Renal cortex interstitium (tissue), 15 donors: ENCODE data around the gene FICD. TPM values are rescaled to one million over a fixed set of nuclear protein-coding genes. Genes with fewer than 3 reads are reported as not detected.
"Not testable (repeated sequence)": the region's sequence is repeated elsewhere in the genome, so short reads cannot be mapped to it uniquely, and the experiment has no call there.

Experiments
- DNase-seq, 11 donors: peaks; one replicate each; pipeline ENCODE4 v3.0.0-alpha.2; 2013; ENCODE audit warnings: low read depth in 9 of 11, low spot score in 4 of 11; ENCODE audit errors: extremely low read depth in 1 of 11
- long read RNA-seq, 16 experiments: transcript quantifications; one replicate each; lab custom pipeline, GENCODE V29; 2026
- polyA plus RNA-seq, 3 donors: library from polyadenylated mRNA; unstranded; fragments of 120-200 nt; gene quantifications; one replicate each; pipeline ENCODE4 v1.2.1, GENCODE V29; 2013; ENCODE audit not compliant: insufficient read length in 3 of 3

The FICD gene
- 1 to 10 TPM; 3.0 to 4.0 (median 3.7) TPM for polyA plus RNA-seq
- long read RNA-seq, donor 1, partial matches to known transcripts, result 7 of 8 reads
- long read RNA-seq, donor 1, other reads (novel, unspliced or antisense), result 0 of 8 reads
- long read RNA-seq, donor 2, partial matches to known transcripts, result 0 of 1 reads
- long read RNA-seq, donor 2, other reads (novel, unspliced or antisense), result 0 of 1 reads
- long read RNA-seq, donor 3, partial matches to known transcripts, result 0 of 1 reads
- long read RNA-seq, donor 3, other reads (novel, unspliced or antisense), result 0 of 1 reads
- long read RNA-seq, donor 4, result 0 reads
- long read RNA-seq, donor 5, result 0 reads
- long read RNA-seq, donor 6, partial matches to known transcripts, result 0 of 2 reads
- long read RNA-seq, donor 6, other reads (novel, unspliced or antisense), result 0 of 2 reads
- long read RNA-seq, donor 7, partial matches to known transcripts, result 0 of 1 reads
- long read RNA-seq, donor 7, other reads (novel, unspliced or antisense), result 0 of 1 reads
- long read RNA-seq, donor 8, partial matches to known transcripts, result 32 of 36 reads
- long read RNA-seq, donor 8, other reads (novel, unspliced or antisense), result 0 of 36 reads
- long read RNA-seq, donor 9, partial matches to known transcripts, result 6 of 7 reads
- long read RNA-seq, donor 9, other reads (novel, unspliced or antisense), result 0 of 7 reads
- long read RNA-seq, donor 10, partial matches to known transcripts, result 0 of 3 reads
- long read RNA-seq, donor 10, other reads (novel, unspliced or antisense), result 0 of 3 reads
- long read RNA-seq, donor 11, partial matches to known transcripts, result 0 of 1 reads
- long read RNA-seq, donor 11, other reads (novel, unspliced or antisense), result 0 of 1 reads
- long read RNA-seq, donor 12, result 0 reads
- long read RNA-seq, donor 13, result 0 reads
- long read RNA-seq, donor 14, partial matches to known transcripts, result 16 of 18 reads
- long read RNA-seq, donor 14, other reads (novel, unspliced or antisense), result 0 of 18 reads
- long read RNA-seq, donor 15, result 0 reads
- long read RNA-seq, donor 16, partial matches to known transcripts, result 33 of 44 reads
- long read RNA-seq, donor 16, other reads (novel, unspliced or antisense), result 7 of 44 reads

GRCh38 chr12:108514973-108515814 is at the start of gene FICD:
Gene FICD (plus strand): TSS chr12:108515277. CDS start chr12:108516973, 1,696 bp downstream.
- DNase-seq, result peak; percentile 91 to 99 (median 98)

GRCh38 chr12:108465417-108465816 is 49.7 kb upstream of the FICD start:
- DNase-seq, result no peak

- peak in 6 of 11 donors; percentile 44 to 67 (median 64) for DNase-seq
Observed at GRCh38 chr12:108468196-108468968, 46.7 kb upstream of the FICD start.

GRCh38 chr12:108473400-108474055 is 41.5 kb upstream of the FICD start:
- no peak for DNase-seq

- no peak for DNase-seq
Observed at GRCh38 chr12:108475396-108475795, 39.7 kb upstream of the FICD start.

GRCh38 chr12:108477055-108477880 is 37.8 kb upstream of the FICD start:
- DNase-seq, result no peak

- no peak for DNase-seq
Observed at GRCh38 chr12:108477881-108478259, 37.2 kb upstream of the FICD start.

- DNase-seq, result no peak
Observed at GRCh38 chr12:108478611-108479206, 36.4 kb upstream of the FICD start.

GRCh38 chr12:108479364-108480070 is 35.6 kb upstream of the FICD start:
- DNase-seq, result no peak

GRCh38 chr12:108482717-108483212 is 32.3 kb upstream of the FICD start:
- DNase-seq, result no peak

GRCh38 chr12:108483213-108484059 is 31.6 kb upstream of the FICD start:
- no peak for DNase-seq

- no peak for DNase-seq
Observed at GRCh38 chr12:108484431-108484830, 30.6 kb upstream of the FICD start.

- DNase-seq, result no peak
Observed at GRCh38 chr12:108484845-108485244, 30.2 kb upstream of the FICD start.

GRCh38 chr12:108485371-108485770 is 29.7 kb upstream of the FICD start:
- DNase-seq, result not testable (repeated sequence)

GRCh38 chr12:108487029-108487428 is 28.0 kb upstream of the FICD start:
- not testable (repeated sequence) for DNase-seq
